ENCODE results near the gene PRKN.
"Not testable (repeated sequence)": the region's sequence is repeated elsewhere in the genome, so short reads cannot be mapped to it uniquely, and the experiment has no call there.

Gene PRKN

GRCh38 chr6:162438980-162439379 is 288.6 kb downstream of the PRKN start:
- no peak for DNase-seq

GRCh38 chr6:162435071-162435470 is 292.5 kb downstream of the PRKN start:
- no peak for DNase-seq

- no peak for DNase-seq
These were observed 306.6 kb downstream of the PRKN start for GRCh38 chr6:162421004-162421403.

GRCh38 chr6:162416831-162417537 is 310.6 kb downstream of the PRKN start:
- peak; percentile 79 for DNase-seq

DNA sequence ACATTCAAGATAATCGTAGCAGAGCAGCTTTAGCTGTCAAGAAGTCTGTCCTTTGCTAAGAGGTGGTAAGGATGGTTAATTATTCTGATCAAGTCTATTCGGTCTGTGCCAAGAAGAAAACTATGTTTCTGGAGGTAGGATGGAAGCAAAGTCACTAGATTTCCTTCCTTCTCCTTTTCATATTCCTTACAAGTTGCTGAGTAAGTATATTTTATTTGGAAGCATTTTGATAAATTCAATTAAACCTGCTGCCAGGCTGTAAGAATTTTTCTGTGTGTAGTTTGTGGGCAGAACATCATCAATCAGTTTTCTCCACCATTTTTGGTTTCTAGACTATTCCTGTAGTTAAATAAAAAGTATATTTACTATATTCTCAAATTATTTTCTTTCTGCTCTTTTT is 311.3 kb downstream of the PRKN start:
- no peak for DNase-seq

DNA sequence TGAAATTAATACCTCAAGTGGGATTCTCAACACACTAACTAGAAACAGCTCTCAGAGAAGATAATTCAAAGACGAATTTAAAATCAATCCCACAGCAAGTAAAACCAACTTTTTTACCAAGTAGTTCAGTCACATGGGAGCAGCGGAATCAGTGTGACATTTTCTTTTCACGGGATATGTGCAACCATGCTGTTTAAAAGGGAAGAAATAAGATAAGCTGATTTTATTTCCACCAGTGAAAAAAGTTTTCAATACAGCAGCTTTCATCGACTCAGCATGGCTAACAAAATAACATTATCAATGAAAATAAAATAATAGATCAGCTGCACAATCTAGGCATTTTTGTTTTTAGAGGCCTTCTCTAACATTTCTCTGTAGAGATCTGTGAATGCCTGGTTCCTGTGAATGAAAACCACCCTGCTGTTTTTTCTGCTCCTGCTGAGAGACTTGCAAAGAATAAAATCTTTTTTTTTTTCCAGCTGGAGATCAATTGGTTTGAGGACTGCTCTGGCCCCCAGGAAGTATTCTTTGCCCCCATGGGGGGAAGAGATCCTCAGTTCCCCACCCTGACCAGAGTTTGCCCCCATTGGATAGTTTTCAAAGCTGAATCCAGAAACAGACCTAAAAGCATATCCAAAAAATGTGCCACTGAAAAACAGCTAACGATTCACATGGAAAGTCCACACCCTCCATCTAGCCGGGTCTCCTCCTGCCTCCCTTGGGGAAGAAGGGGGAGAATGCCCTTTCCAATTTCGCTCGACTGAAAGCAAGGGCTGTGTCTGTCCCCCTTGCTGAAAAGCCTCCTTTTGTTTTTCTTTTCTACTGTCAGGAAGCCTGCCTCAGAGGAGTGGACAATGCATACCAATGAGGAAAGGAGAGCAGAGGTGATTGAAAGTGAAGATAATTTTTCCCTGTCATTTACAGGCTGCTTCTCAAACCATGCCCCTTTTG is 317.6 kb downstream of the PRKN start:
- peak; percentile 51 for DNase-seq

GRCh38 chr6:162408826-162409535 is 318.6 kb downstream of the PRKN start:
- DNase-seq, result no peak

GRCh38 chr6:162404951-162405350 is 322.6 kb downstream of the PRKN start:
- DNase-seq, result no peak

- DNase-seq, result no peak
These were observed 324.5 kb downstream of the PRKN start for GRCh38 chr6:162403031-162403430.

GRCh38 chr6:162395181-162395580 is 332.4 kb downstream of the PRKN start:
- DNase-seq, result no peak

GRCh38 chr6:162390961-162391811 is 336.4 kb downstream of the PRKN start:
- DNase-seq, result not testable (repeated sequence)

GRCh38 chr6:162389343-162390085 is 338.1 kb downstream of the PRKN start:
- DNase-seq, result no peak

DNA sequence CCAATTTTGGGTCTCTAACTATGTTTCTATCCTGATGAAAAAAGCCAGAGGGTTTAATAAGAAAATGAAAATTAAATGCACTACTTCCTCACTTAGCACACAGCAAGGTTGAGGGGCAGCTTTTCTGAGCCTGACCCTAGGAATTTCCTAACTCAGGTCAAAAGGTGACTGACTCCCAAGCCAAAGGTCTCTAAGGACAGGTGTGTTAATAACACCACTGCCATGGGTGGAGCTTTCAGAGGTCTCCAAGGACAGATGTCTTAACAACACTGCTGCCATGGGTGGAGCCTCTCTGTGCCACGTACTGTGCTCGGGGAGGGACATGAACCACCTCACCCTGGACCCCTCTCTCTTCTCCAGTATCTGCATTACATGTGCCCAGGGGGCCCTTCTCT is 339.2 kb downstream of the PRKN start:
- DNase-seq, result no peak

GRCh38 chr6:162387718-162388382 is 339.7 kb downstream of the PRKN start:
- DNase-seq, result no peak

GRCh38 chr6:162385980-162386379 is 341.6 kb downstream of the PRKN start:
- DNase-seq, result no peak

DNA sequence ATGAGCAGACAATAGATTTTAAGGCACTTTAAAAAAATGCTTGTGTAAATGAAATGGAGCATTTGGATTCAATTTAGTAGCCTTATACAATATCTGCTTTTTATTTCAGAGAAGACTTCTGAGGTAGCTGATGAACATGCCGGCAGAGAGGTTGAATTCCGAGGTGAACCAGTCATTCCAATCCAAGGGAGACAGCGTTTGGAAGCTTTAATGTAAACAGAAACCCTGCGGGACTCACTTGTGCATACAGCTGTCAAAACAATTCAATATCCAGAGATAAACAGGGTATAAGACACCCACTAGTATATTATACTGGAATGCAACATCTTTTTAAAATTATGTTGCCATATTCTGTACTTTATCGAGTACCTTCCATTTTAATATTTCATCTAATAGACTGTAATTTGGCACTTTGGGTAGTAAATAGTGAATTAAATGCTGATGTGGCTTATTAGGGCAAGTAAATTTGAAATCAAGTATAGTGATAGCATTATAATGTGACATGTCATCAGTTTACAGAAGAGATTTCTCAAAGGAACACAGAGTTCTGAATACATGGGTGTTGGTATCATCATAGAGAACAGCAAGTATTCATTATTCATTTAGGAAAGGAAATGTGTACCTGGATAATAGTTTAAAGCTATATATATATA is 347.7 kb downstream of the PRKN start:
- DNase-seq, result no peak

- no peak for DNase-seq
These were observed 349.8 kb downstream of the PRKN start for GRCh38 chr6:162377735-162378134.

DNA sequence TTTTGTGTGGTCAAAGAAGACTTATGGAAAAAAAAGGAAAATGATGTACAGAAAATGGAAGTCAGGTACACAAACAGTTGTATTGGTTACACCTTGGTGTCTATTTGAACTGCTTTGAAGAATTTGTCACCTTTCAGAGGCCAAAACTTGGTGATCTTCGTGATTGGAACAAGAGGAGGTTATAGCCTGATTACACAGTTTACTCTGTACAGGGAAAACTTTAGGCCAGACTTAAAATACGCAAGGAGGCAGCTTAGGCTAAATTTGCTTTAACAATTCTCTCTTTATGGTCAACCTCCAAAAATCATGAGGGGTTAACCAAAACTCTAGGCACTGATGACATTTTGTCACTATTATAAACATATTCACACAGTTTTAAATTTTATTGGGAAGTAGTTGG is 353.7 kb downstream of the PRKN start:
- DNase-seq, result no peak

DNA sequence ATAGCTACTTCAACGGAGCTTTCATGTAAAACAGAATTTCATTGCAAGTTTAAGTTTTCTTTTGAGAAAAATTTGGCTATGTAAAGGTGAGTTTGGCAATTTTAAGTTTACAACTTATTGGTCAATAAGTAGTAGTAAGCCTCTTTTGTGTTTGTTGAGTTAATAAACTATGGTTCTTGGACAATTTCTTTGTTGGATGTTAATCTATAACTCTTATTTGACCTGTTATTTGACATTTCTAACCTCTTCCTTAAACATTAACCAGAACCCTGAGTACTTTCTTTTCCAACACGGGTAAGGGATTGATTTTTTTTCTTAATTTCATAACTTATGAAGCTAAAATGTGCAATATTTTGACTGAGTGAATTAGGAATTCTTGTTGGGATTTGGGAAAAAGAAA is 354.4 kb downstream of the PRKN start:
- no peak for DNase-seq

GRCh38 chr6:162372106-162372505 is 355.5 kb downstream of the PRKN start:
- DNase-seq, result no peak

GRCh38 chr6:162371121-162371520 is 356.4 kb downstream of the PRKN start:
- peak; percentile 92 for DNase-seq

Data from NCI-H69 (cell line).